Fibroblast of skin of right quadriceps (primary cell): ENCODE results near the gene OLFM1.
"Not testable (repeated sequence)": the region's sequence is repeated elsewhere in the genome, so short reads cannot be mapped to it uniquely, and the experiment has no call there.

Experiments
- DNase-seq: peaks from one replicate; pipeline ENCODE4 v3.0.0-alpha.2; 2013

OLFM1 gene

DNA sequence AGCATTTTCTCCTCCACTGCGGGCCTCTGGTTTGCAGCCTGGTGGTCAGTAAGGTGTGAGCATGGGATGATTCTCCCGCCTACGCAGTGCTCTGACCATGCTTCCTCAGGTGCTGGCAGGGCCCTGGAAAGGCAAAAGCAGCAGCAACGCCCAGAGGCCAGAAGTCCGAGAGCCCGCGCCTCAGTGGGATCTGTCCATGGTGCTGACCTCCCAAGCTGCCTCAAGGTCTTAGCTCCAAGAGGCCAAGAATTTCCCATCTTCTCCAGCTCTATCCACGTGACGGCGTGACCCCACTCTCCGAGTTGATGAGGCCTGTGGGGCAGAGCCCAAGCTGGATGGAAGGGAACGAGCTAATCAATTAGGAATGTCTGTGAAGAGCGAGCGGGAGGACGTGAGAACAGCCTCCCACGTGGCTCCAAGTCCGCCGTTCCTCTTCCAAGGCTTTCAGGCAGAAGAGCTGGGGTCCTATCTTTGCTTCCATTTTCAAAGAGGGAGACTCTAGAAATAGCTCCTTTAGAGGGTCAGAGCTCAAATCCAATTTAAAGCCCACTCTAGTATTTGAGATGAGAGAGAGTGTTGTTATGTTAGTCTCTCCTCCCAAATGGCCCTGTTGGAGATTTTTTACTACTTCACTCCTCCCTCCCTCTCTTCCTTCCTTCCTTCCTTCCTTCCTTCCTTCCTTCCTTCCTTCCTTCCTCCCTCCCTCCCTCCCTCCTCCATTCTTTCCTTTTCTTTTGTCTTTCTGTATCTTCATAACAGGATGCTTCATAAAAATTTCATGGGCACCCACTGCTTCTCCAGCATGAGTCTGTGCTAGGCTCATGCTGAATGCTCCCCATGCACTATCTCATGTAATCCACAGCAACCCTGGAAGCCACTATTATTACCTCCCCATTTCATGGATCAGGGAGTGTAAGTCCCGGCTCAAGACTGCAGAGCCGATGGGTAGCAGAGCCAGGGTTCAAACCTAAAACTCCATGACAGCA, 69.3 kb downstream of the OLFM1 start:
- peak; percentile 21 for DNase-seq

DNA sequence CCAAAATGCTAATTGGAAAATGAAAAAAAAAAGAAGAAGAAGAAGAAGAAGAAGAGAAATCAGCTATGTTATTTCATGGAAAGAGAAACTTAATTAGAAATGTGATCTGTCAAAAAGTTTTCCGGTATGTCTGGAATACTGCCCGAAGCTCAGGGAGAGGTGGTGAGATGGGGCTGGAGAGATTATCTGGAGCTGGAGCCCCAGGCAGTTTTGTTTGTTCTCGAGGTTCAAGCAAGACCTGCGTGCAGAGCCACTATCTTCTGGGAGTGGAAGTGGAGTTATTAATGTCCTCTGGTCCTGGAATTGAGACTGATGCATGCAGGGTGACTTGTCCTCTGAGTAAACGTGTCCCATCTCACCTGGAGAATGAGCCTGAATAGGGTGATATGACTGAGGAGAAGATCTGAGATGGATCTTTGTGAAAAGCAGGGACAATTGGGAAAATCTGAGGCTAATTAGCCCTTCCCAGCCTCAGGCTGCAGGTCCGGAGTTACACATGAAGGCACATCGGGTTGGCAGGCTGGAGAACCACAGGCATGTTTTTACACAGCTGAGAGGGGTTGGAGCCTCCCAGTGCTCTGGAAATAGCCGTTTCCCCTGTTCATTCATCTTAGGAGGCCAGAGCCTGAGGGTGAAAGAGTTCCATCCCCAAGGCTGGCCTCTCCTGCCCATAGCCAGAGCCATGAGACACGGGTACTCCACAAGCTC, 70.5 kb downstream of the OLFM1 start:
- DNase-seq: no peak

DNA sequence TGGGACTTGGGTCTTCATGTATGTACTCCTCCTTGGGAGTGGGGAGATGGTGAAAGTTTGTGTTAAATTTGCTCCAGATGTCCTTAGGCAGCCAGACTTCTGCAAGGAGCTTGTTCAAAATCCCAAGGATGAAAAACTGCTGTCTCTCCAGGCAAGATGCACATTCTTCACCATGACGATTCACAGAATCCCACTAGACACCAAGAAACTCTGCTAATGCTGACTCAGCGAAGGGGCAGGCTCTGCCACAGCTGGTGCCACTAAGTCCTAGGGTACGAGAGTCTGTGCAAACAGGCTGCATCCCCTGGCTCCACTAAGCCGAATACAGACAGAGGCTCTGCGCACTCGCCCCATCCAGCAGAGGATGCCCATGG, 71.1 kb downstream of the OLFM1 start:
- no peak for DNase-seq

DNA sequence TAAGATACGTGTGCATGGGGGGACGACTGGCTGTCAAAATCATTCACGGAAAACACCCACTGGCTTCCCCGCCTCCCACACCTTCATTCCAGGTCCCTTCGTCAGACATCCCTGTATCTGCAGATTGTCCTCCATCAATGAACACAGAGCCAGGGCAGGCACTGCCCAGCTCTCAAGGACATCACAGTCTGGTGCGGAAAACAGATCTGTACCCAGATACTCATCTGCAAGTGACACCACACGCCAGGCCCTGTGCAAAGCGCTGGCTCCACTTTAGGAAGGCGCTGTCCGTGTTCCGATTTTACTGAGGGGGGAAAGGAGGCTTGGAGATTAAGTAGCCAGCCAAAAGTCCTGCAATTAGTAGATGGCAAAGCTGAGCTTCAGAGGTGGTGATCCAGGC, 72.3 kb downstream of the OLFM1 start:
- DNase-seq: no peak

DNA sequence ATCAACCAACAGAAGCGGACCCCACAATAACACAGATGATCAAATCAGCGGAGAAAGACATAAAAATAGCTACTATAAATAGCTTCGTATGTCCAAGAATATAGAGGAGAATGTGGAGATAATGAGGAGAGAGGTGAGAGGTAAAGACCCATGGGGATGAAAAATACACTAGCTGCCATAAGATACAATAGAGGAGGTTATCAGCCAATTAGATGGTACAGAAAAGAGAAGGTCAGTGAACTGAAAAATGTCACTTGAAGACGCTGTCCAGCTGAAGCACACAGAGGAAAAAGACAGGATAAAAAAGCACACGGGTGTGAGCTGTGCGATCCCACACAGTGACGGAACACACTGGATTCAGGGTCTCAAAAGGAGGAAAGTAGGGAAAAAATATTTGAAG, 73.4 kb downstream of the OLFM1 start:
- no peak for DNase-seq

DNA sequence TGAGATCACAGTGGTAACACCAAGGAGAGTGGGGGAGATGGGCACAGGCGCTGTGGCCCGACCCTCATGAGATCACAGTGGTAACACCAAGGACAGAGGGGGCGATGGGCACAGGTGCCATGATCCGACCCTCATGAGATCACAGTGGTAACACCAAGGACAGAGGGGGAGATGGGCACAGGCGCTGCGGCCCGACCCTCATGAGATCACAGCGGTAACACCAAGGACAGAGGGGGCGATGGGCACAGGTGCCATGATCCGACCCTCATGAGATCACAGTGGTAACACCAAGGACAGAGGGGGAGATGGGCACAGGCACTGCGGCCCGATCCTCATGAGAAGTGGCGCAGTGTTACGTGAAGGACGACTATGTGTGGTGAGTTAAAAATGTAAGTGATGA, 75.1 kb downstream of the OLFM1 start:
- DNase-seq: not testable (repeated sequence)

DNA sequence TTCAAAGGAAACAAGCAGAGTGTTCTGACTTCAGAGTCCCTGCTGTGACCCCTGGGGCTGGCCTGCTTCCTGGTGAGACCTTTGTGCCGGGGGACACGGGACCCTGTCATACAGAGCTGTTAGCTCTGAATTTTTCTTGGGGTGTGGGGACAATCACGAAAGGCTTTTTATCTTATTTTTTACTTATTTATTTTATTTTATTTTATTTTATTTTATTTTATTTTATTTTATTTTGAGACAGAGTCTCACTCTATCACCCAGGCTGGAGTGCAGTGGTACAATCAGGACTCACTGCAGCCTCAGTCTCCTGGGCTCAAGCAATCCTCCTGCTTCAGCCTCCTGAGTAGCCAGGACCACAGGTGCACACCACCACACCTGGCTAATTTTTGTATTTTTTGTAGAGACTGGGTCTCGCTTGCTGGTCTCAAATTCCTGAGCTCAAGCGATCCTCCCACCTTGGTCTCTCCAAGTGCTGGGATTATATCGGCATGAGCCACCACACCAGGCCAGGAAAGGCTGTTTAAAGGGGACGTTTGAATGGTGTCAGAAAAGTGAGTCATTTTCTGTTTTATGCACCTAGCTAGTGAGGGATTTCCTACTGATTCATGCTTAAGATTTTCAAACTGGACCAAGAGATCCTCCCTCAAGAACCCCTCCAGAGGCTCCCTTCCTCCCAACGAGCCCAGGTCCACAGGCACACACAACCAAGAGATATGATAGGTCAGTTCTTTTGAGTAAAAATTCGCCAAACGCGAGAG, 75.7 kb downstream of the OLFM1 start:
- no peak for DNase-seq

DNA sequence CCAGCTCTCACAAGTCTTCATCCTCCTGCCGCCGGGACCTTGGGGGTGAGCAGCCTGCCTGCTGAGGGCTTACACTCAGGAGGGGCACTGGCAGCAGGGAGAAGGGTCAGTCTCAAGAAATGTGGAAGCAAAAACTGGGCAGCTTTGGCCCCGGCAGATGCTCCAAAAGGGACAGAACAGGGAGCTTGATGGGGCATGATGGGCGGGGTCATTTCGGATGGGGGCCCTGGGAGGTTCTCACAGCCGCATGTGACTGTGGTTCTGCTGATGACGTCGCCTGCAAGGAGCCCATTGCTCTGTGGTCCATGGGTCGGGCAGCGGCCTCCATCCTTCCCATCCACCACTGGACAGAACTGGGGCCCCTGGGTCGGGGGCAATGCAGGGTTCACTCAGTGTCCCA, 76.6 kb downstream of the OLFM1 start:
- DNase-seq: no peak

DNA sequence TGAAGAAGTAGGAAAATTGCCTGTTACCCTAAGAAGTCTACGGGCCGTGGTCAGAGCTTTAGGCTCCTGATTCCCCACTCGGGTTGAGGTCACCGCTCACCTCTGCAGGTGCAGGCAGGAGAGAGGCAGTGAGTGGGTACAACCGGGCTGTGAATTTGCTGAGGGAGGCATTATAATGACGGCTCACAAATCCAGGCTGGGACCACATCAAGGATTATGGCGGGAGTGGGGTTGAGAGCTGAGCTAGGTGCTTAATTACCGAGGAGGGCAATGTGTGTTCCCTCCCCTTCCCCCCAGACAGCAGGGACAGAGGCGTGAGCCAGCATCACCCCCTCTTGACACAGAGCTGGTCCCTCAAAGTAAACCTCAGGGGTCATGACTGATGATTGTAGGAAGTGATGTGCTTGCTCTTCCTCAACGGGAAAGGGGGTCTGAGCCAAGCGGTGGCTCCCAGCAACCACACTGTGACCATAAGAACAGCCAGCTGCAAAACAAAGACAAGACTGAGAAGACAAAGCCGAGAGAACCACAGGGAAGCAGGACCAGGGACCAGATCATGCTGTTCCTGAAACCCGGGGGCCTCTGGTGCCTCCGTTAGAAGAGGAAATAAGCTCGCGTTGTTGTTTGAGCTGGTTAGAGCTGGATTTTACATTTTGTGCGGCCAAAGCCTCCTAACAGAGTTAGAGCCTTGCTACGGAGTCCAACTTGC, 77.7 kb downstream of the OLFM1 start:
- DNase-seq: no peak

DNA sequence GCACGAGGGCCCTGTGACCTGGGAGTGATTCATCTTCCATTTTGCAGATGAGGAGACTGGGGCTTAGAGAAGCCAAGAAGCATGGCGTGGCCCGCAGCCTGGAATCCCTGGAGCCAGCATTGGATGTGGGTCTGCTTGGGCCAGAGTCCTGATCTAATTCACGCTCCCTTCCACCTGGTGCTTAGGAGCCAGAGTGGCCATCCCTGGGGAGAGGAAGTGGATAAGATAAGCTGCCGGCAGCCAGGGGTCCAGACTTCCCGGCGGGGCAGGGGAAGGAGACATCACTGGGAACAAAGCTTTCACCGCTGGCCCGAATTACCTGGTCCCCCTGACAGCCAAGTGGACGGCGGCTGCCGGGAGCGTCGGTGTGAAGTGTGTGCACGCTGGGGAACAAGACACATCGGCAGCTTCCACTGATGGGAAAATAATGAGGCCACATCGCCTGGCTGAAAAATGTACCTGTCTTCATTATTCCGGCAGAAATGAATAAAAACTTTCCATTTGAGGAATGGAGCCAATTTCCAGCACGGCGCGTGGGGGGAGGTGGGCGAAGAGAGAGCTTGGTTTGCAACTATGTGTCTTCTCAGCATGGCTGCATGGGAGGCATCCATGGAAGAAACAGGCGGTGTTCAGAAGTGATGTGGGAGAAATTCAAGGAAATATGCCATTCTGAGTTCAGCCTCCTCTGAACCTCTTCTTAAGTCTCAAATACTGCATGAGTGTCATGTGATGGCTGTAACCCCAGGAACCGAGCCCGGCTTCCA, 78.5 kb downstream of the OLFM1 start:
- DNase-seq: no peak

DNA sequence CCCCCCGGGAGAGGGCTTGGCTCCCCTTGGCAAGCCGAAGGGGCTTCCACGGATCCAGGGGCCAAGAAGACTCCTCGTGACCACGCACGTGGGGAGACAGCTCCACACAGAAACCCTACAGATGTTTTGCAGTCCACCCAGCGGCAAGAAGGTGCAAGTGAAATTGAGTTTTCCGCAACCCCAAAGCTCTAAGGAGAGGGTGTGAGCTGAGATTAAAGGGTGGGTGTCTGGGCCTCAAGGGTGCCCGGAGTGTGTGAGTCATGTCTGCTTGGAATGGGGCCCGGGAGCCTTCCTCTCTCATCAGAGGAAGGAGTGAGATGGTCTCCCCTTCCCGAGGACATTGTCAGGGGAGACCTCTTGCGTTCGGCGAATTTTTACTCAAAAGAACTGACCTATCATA, 79.1 kb downstream of the OLFM1 start:
- DNase-seq: no peak

DNA sequence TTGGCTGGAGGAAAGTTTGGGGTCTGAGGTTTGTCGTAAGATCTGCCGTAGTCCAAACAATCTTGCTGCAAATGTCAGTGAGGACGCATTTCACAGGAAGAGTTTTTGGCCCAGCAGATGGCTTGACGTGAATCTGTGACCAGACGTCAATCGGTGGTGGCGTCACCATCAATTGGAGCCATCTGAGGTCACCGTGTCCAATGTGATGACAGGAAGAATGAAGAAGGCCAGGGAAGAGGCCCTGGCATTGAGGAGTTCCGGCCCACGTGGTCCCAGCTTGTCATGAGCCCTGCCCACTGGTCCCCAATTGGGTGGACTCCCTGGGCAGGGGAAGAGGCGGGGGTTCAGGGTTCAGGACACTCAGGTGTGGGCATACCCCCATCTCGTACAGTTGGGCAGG, 79.9 kb downstream of the OLFM1 start:
- DNase-seq: no peak

DNA sequence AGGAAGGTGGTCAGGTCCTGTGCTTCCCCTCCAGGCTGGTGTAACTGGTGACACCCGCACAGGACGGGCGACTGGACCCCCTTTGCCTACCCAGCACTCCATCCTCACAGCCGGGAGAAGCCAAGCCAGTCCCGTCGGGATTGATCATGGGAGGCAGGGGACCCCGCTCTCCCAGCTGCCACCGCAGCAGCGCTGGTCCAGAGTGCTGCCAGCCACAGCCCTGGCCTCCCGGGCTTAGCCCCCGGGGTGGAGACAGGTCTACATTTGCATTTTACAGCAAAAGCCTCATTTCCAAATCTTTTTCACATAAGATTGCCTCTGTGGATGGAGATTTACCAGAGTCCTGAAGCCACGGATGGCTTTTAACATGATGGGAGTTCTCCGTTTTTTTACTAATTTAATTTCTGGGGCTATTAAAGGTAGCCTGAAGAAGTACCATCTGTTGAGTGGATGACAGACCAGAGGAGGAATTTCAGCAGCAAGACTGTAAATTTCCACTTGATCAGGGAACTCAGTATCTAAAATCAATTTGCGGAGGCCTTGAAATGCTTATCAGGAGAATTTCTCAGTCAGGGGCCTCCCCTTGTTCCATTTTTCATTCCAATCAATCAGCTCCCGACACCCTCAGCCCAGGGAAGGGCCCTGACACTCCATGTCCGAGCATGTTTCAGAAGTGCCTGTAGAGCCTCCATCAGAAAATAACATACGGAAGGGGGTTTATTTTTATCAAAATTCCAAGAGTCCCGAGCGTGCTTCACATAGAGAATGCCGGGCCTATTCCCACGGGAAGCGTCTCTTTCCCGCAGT, 80.6 kb downstream of the OLFM1 start:
- DNase-seq: no peak

DNA sequence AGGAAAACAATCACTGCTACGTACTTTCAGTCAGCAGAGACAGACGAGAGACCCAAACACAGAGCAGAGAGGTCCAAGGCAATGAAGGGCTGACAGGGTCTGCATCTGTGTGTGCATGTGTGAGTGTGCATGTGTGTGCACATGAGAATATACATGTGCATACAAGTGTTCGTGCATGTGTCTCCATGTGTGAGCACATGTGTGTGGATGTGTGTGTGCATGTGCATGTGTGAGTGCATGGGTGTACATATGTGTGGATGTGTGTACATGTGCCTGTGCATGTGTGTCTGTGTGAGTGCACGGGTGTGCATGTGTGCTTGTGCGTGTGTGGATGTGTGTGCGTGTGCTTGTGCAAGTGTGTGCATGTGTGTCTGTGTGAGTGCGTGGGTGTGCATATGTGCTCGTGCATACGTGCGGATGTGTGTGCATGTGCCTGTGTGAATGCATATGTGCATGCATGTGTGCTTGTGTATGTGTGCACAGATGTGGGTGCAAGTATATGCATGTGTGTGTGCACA, 82.3 kb downstream of the OLFM1 start:
- DNase-seq: no peak

DNA sequence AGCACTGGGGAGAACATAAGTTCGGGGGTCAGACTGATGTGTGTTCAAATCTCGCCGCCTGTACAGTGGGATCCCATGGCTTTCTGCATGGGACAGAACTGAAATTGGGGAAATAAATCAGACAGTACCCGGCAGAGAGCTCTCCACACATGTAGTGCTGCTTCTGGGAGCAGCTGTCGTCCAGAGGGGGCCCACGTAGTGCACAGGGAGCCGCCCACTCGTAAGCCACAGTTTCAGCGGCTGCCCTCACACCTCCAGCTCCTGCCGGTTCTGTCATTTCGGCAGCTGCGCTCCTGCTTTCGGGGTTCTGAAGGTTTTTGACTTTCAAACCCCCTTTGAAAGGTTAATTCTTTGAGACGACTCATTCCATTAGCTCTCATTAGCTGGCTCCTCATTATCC, 83.1 kb downstream of the OLFM1 start:
- no peak for DNase-seq
